PC-9 (cell line): ENCODE measurements around the gene SNAPC1.

Source experiments
- EZH2 ChIP-seq: fragments of 200-600 bp; sonication (generic); IDR thresholded peaks from 2 replicates; pipeline ENCODE4 v1.8.0; 2017; ENCODE audit warnings: antibody characterized with exemption, low read depth
- TF ChIP-seq, protein P1 (sequence below): fragments of 200-600 bp; sonication (generic); conservative IDR thresholded peaks from 2 replicates; pipeline ENCODE4 v1.6.1; 2017; ENCODE audit warnings: mixed run types, antibody characterized with exemption, mild to moderate bottlenecking, moderate library complexity

DNA sequence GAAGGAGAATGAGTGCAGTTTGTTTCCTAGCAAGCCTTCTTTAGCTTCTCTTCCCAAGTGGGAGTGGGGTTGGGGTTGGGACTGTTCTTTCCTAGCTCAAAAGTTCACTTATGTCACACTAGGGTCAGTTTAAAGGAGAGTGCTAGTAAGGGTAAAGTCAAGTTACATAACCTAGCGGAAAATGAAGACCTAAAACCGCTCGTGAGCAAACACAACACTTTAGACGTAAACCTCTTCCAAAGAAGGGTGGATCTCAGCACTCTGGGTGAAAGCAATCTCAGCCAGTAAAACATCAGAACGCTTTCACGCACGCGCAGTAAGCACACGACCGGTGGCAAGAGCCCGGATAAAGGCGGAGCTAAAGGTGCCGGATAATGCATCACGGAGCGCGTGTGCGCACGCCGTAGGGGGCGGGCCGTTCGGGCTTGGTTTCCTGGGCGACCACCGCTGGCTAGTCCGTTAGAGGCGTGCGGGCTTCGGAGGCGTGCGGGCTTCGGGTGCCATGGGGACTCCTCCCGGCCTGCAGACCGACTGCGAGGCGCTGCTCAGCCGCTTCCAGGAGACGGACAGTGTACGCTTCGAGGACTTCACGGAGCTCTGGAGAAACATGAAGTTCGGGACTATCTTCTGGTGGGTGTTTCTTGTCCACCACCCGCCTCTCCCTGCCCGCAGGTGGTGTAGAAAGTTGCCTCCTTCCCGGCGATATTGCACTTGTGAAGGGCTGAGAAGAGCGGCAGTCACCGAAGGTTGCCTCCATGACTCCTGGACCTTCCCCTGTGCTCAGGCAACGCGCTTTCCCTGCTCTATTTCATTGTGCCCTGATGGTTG, at the start of gene SNAPC1:
- TF ChIP-seq, protein P1, sequence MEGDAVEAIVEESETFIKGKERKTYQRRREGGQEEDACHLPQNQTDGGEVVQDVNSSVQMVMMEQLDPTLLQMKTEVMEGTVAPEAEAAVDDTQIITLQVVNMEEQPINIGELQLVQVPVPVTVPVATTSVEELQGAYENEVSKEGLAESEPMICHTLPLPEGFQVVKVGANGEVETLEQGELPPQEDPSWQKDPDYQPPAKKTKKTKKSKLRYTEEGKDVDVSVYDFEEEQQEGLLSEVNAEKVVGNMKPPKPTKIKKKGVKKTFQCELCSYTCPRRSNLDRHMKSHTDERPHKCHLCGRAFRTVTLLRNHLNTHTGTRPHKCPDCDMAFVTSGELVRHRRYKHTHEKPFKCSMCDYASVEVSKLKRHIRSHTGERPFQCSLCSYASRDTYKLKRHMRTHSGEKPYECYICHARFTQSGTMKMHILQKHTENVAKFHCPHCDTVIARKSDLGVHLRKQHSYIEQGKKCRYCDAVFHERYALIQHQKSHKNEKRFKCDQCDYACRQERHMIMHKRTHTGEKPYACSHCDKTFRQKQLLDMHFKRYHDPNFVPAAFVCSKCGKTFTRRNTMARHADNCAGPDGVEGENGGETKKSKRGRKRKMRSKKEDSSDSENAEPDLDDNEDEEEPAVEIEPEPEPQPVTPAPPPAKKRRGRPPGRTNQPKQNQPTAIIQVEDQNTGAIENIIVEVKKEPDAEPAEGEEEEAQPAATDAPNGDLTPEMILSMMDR: no peak
- no peak for TF ChIP-seq EZH2
